Stomach (tissue), 9 donors: ENCODE data around the gene GABRB3. TPM values are rescaled to one million over a fixed set of nuclear protein-coding genes. Genes with fewer than 3 reads are reported as not detected.

ENCODE experiments used
- DNase-seq, 2 donors: peaks; one replicate each; pipeline versions ENCODE4 v3.0.0 to v3.0.0-alpha.2; 2013 to 2019
- H3K27ac ChIP-seq, 5 donors: fragments of 200-600 bp in 4 of 5; sonication (generic) in 4 of 5; one replicate each; pipeline ENCODE4 v1.5.1; 2013 to 2019; ENCODE audit warnings: mild to moderate bottlenecking in 1 of 5, moderate library complexity in 1 of 5
- H3K27me3 ChIP-seq, 3 donors: fragments of 200-600 bp; sonication (generic); one replicate each; pipeline ENCODE4 v1.5.1; 2017 to 2019; ENCODE audit warnings: mixed run types in 1 of 3
- H3K36me3 ChIP-seq, 4 donors: fragments of 200-600 bp; sonication (generic); 1 replicate in 3 of 4; 2 replicates in 1 of 4; pipeline ENCODE4 v1.5.1; 2016 to 2019
- H3K4me1 ChIP-seq, 4 donors: fragments of 200-600 bp; sonication (generic); one replicate each; pipeline ENCODE4 v1.5.1; 2016 to 2019
- H3K4me3 ChIP-seq, 4 donors: fragments of 200-600 bp; sonication (generic) in 3 of 4; one replicate each; pipeline ENCODE4 v1.5.1; 2016 to 2019; ENCODE audit warnings: mild to moderate bottlenecking in 1 of 4
- H3K9me3 ChIP-seq, 4 donors: fragments of 200-600 bp; sonication (generic); one replicate each; pipeline ENCODE4 v1.5.1; 2016 to 2019
- CTCF ChIP-seq, 7 experiments: fragments of 450-650 bp in 4 of 7; fragments of 200-600 bp in 3 of 7; sonication (generic) in 3 of 7; IDR thresholded peaks; one replicate each; pipeline ENCODE4 v1.5.1; 2016 to 2019; ENCODE audit warnings: antibody characterized with exemption in 7 of 7, control low read depth in 2 of 7, mild to moderate bottlenecking in 1 of 7
- EP300 ChIP-seq: sonication (generic); formaldehyde crosslinking; IDR thresholded peaks from one replicate; pipeline ENCODE4 v1.6.1; 2017; ENCODE audit warnings: antibody characterized with exemption
- POLR2A ChIP-seq, 4 donors: fragments of 450-650 bp; IDR thresholded peaks; one replicate each; pipeline ENCODE4 v1.6.1; 2016; ENCODE audit warnings: antibody characterized with exemption in 4 of 4, control low read depth in 2 of 4, mild to moderate bottlenecking in 1 of 4, moderate library complexity in 1 of 4
- POLR2AphosphoS5 ChIP-seq, 3 donors: sonication (generic); formaldehyde crosslinking; IDR thresholded peaks; one replicate each; pipeline ENCODE4 v1.6.1; 2016; ENCODE audit warnings: antibody characterized with exemption in 3 of 3
- WGBS, 5 donors: extraction: QIAGEN DNeasy Blood & Tissue Kit in 3 of 5; methylation state at CpG; one replicate each; pipeline versions ENCODE4 v1.1.5 to v1.1.7; 2013 to 2018; 5-methylcytosine and 5-hydroxymethylcytosine counted together
- intact Hi-C: fragments of 100-400 bp; cut with DNase I; formaldehyde crosslinking; loops from one replicate; pipeline ENCODE4 v1.15.1; 2023; ENCODE audit warnings: low total_unique reads
- polyA plus RNA-seq, 3 donors: library from polyadenylated mRNA; stranded (reverse); fragments of 200-250 nt; gene quantifications; one replicate each; pipeline ENCODE4 v1.2.3, GENCODE V29; 2013
- total RNA-seq, 5 donors: library from RNA; depleted of rRNA; stranded (reverse); fragments of >200 nt; gene quantifications; one replicate each; pipeline versions ENCODE4 v1.1.0 to v1.2.3, GENCODE V29; 2014 to 2016
- donor health status: healthy with polysubstance abuse.
- donor health status: Bipolar disorder and iron deficiency.
- donor health status: healthy.

GABRB3 gene
- total and polyA plus RNA-seq, 8 donors: 1.5 to 14.6 (median 6.1) TPM; not detected in 2

GRCh38 chr15:26537663-26538062 lies 235.2 kb downstream of the GABRB3 start:
- DNase-seq: peak in 1 of 2 donors; percentile 29
- H3K4me1 ChIP-seq: no peaks in the 10 kb centered on the region
- intact Hi-C loops: no loop called here
- H3K4me3 ChIP-seq: no peak overlapping the region
- TF ChIP-seq EP300 (no peak), CTCF (IDR thresholded peaks at IDR 0.05) (no peak), POLR2AphosphoS5 (IDR thresholded peaks at IDR 0.05) (no peak), POLR2A (IDR thresholded peaks at IDR 0.05) (no peak)
- no peaks in the 10 kb centered on the region for H3K27me3 ChIP-seq
- H3K27ac ChIP-seq: no peak overlapping the region
- H3K9me3 ChIP-seq: peaks cover 0 to 10% (median 2%) of the 10 kb centered on the region in 4 donors
- H3K36me3 ChIP-seq: no peaks in the 10 kb centered on the region
- WGBS, 5 donors: 41 to 54% (median 45%) methylated on average over 2 of the region's 2 CpGs

- intact Hi-C loops: no loop called here
- no peaks in the 10 kb centered on the region for H3K27me3 ChIP-seq
- DNase-seq: no peak
- no peak overlapping the region for H3K27ac ChIP-seq
- 58 to 79% (median 71%) methylated on average over 4 of the region's 4 CpGs for WGBS, 5 donors
- no peaks in the 10 kb centered on the region for H3K36me3 ChIP-seq
- TF ChIP-seq POLR2A (IDR thresholded peaks at IDR 0.05) (no peak), CTCF (IDR thresholded peaks at IDR 0.05) (no peak), POLR2AphosphoS5 (IDR thresholded peaks at IDR 0.05) (no peak), EP300 (no peak)
- no peaks in the 10 kb centered on the region for H3K4me1 ChIP-seq
- H3K4me3 ChIP-seq: no peak overlapping the region
- H3K9me3 ChIP-seq: peaks cover 0 to 23% (median 10%) of the 10 kb centered on the region in 4 donors
Measured at GRCh38 chr15:26531489-26531888, 241.4 kb downstream of the GABRB3 start.

GRCh38 chr15:26525096-26525495 lies 247.8 kb downstream of the GABRB3 start:
- H3K4me1 ChIP-seq: no peaks in the 10 kb centered on the region
- TF ChIP-seq CTCF (IDR thresholded peaks at IDR 0.05) (no peak), POLR2A (IDR thresholded peaks at IDR 0.05) (no peak), POLR2AphosphoS5 (IDR thresholded peaks at IDR 0.05) (no peak), EP300 (no peak)
- no peak for DNase-seq
- peaks cover 0 to 15% (median 6%) of the 10 kb centered on the region in 4 donors for H3K9me3 ChIP-seq
- no peak overlapping the region for H3K27ac ChIP-seq
- no peaks in the 10 kb centered on the region for H3K36me3 ChIP-seq
- H3K27me3 ChIP-seq: no peaks in the 10 kb centered on the region
- 76 to 89% (median 85%) methylated on average over 2 of the region's 2 CpGs for WGBS, 5 donors
- H3K4me3 ChIP-seq: no peak overlapping the region
- intact Hi-C loops: no loop called here

GRCh38 chr15:26521691-26522198 lies 251.1 kb downstream of the GABRB3 start:
- no peak overlapping the region for H3K27ac ChIP-seq
- intact Hi-C loops: no loop called here
- peaks cover 0 to 26% (median 11%) of the 10 kb centered on the region in 4 donors for H3K9me3 ChIP-seq
- WGBS, 5 donors: 67 to 81% (median 77%) methylated on average over 9 of the region's 9 CpGs
- H3K4me1 ChIP-seq: no peaks in the 10 kb centered on the region
- DNase-seq: no peak
- no peaks in the 10 kb centered on the region for H3K36me3 ChIP-seq
- no peak for TF ChIP-seq POLR2AphosphoS5 (IDR thresholded peaks at IDR 0.05)
- no peak for TF ChIP-seq EP300
- no peak for TF ChIP-seq CTCF (IDR thresholded peaks at IDR 0.05)
- TF ChIP-seq POLR2A (IDR thresholded peaks at IDR 0.05): no peak
- no peak overlapping the region for H3K4me3 ChIP-seq
- no peaks in the 10 kb centered on the region for H3K27me3 ChIP-seq
